Keratinocyte (primary cell): ENCODE measurements around the gene EPSTI1.

Experiments
- EZH2 ChIP-seq: IDR thresholded peaks from one replicate; pipeline ENCODE4 v1.6.1; 2012; ENCODE audit warnings: inconsistent platforms, mild to moderate bottlenecking, low read length, moderate library complexity
- TF ChIP-seq, protein P1 (sequence below), 3 experiments: IDR thresholded peaks in 1 of 3; conservative IDR thresholded peaks in 1 of 3; optimal IDR thresholded peaks in 1 of 3; 2 replicates in 2 of 3; 3 replicates in 1 of 3; pipeline versions ENCODE3 to v1.5.1; 2011; ENCODE audit warnings: low read length in 3 of 3, mild to moderate bottlenecking in 3 of 3, moderate library complexity in 2 of 3, control low read depth in 1 of 3, inconsistent platforms in 1 of 3; ENCODE audit not compliant: insufficient read depth in 2 of 3; ENCODE audit errors: extremely low read depth in 1 of 3

DNA sequence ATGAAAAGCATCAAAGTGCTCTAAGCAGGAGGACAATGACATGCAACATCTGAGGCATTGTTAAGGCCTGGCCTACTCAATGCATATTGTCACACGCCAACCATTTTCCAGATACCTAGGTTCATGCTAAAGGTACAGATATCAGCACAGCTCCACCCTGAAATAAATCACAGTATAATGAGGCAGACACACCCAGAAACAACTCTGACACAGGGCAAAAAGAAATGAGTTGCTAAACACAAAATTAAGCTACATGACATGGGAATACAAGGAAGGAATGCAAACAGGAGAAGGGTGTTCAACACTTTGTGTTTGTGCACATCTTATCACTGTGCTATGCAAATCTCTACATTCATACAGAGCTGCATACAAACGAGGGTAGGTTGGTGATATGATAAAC is 86.5 kb downstream of the EPSTI1 start:
- TF ChIP-seq, protein P1, sequence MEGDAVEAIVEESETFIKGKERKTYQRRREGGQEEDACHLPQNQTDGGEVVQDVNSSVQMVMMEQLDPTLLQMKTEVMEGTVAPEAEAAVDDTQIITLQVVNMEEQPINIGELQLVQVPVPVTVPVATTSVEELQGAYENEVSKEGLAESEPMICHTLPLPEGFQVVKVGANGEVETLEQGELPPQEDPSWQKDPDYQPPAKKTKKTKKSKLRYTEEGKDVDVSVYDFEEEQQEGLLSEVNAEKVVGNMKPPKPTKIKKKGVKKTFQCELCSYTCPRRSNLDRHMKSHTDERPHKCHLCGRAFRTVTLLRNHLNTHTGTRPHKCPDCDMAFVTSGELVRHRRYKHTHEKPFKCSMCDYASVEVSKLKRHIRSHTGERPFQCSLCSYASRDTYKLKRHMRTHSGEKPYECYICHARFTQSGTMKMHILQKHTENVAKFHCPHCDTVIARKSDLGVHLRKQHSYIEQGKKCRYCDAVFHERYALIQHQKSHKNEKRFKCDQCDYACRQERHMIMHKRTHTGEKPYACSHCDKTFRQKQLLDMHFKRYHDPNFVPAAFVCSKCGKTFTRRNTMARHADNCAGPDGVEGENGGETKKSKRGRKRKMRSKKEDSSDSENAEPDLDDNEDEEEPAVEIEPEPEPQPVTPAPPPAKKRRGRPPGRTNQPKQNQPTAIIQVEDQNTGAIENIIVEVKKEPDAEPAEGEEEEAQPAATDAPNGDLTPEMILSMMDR (optimal IDR thresholded peaks at IDR 0.05 in 1 of 3, IDR thresholded peaks at IDR 0.05 in 1 of 3, conservative IDR thresholded peaks at IDR 0.05 in 1 of 3; ENCODE audit: extremely low read depth in 1 of 3, insufficient read depth in 2 of 3, low read length in 3 of 3), result no peak
- TF ChIP-seq EZH2, result no peak
